ENCODE data around the gene KRTAP10-5. TPM values are rescaled to one million over a fixed set of nuclear protein-coding genes. Genes with fewer than 3 reads are reported as not detected.

The KRTAP10-5 gene
- total and polyA plus RNA-seq, 9 of the 15 experiments (the other 6 are each of a cell fraction or from before 2014, with no cell fraction given) = not detected

- BruUV-seq (replicated peaks) = no TSS peak
- WGBS (ENCODE audit: insufficient coverage, low coverage, missing lambda C conversion rate) = 46% methylated on average over 35 of the region's 37 CpGs
- DNase-seq (ENCODE audit: extremely low read depth in 1 of 4, low spot score in 3 of 4) = no peak
These were observed 47.1 kb downstream of the KRTAP10-5 start for GRCh38 chr21:44533121-44533890.

More at GRCh38 chr21:44533121-44533890, 47.1 kb downstream of the KRTAP10-5 start:
- H3K9me3 ChIP-seq (replicated peaks; ENCODE audit: control insufficient read depth, insufficient read depth, low read depth, low read length) = no peaks in the 10 kb centered on the region; the same call in 1 of the 2 replicates
- intact Hi-C loops (cut with micrococcal nuclease) (no loop called here), in situ Hi-C loops (cut with MboI) (no loop called here)
- peaks cover 36 to 58% of the 10 kb centered on the region in 2 experiments for H3K27me3 ChIP-seq (ENCODE audit: control insufficient read depth in 2 of 2, insufficient read depth in 2 of 2, low read length in 2 of 2)
- ChIA-PET CTCF (ENCODE audit: low intra/inter-chr PET ratio) (no interaction called here), POLR2A (interaction anchor here (0.6 kb wide), 1 partner anchor 19 kb away, joined by 3 read pairs; no protein-coding TSS in a partner anchor)
- ATAC-seq (no peak), FAIRE-seq (no peak)
- no peaks in the 10 kb centered on the region for H3K9me1 ChIP-seq (ENCODE audit: control insufficient read depth, insufficient read depth, low read length)
- no peaks in the 10 kb centered on the region for H3K79me2 ChIP-seq (ENCODE audit: control insufficient read depth, insufficient read depth, low read length)
- no peak overlapping the region for H2AFZ ChIP-seq (ENCODE audit: low read depth, low read length)
- no peak for TF ChIP-seq ZNF76 (CRISPR knock-in tag; IDR thresholded peaks at IDR 0.05; ENCODE audit: borderline replicate concordance)
- no peak for TF ChIP-seq RBM14 (IDR thresholded peaks at IDR 0.05; ENCODE audit: borderline replicate concordance, insufficient read depth, low read depth, low read length)
- no peak for TF ChIP-seq EWSR1 (IDR thresholded peaks at IDR 0.05; ENCODE audit: borderline replicate concordance, low read depth, partially characterized antibody)
- TF ChIP-seq ZNF316 (IDR thresholded peaks at IDR 0.05) = no peak
- TF ChIP-seq NCOA4 (IDR thresholded peaks at IDR 0.05; ENCODE audit: partially characterized antibody) = no peak
- no peak for TF ChIP-seq POLR2H (tag; IDR thresholded peaks at IDR 0.05; ENCODE audit: low read depth)
- no peak for TF ChIP-seq GATA2 (CRISPR knock-in tag; IDR thresholded peaks at IDR 0.05)
- TF ChIP-seq, protein P1, sequence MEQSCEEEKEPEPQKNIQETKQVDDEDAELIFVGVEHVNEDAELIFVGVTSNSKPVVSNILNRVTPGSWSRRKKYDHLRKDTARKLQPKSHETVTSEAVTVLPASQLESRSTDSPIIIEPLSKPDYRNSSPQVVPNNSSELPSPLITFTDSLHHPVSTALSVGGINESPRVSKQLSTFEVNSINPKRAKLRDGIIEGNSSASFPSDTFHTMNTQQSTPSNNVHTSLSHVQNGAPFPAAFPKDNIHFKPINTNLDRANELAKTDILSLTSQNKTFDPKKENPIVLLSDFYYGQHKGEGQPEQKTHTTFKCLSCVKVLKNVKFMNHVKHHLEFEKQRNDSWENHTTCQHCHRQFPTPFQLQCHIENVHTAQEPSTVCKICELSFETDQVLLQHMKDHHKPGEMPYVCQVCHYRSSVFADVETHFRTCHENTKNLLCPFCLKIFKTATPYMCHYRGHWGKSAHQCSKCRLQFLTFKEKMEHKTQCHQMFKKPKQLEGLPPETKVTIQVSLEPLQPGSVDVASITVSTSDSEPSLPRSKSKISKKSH (CRISPR knock-in tag; IDR thresholded peaks at IDR 0.05) = no peak
- TF ChIP-seq SREBF2 (CRISPR knock-in tag; IDR thresholded peaks at IDR 0.05) = no peak
- TF ChIP-seq HMGN3 (IDR thresholded peaks at IDR 0.05; ENCODE audit: borderline replicate concordance, extremely low read depth, insufficient read length, low read depth, low read length) = no peak
- TF ChIP-seq SNRNP70 (optimal IDR thresholded peaks at IDR 0.05; ENCODE audit: low read depth, low read length) = no peak
- TF ChIP-seq POLR3A (IDR thresholded peaks at IDR 0.05; ENCODE audit: borderline replicate concordance, extremely low read depth, insufficient read depth, insufficient read length) = no peak
- no peak for TF ChIP-seq ZBTB43 (CRISPR knock-in tag; IDR thresholded peaks at IDR 0.05)
- TF ChIP-seq ILK (tag; IDR thresholded peaks at IDR 0.05; ENCODE audit: borderline replicate concordance, low read depth) = no peak
- TF ChIP-seq TCF7L2 (IDR thresholded peaks at IDR 0.05; ENCODE audit: low read depth, low read length) = no peak
- H4K20me1 ChIP-seq (replicated peaks; ENCODE audit: control insufficient read depth, insufficient read depth, low read length) = peaks cover 11% of the 10 kb centered on the region; the same call in 1 of the 2 replicates
- H3K4me1 ChIP-seq (replicated peaks in 1 of 2; ENCODE audit: control insufficient read depth in 2 of 2, insufficient read depth in 2 of 2, low read length in 2 of 2) = peaks cover 0 to 21% of the 10 kb centered on the region in 2 experiments; a peak in 2 of 5 replicates
- no peak overlapping the region for H3K4me3 ChIP-seq
- no peaks in the 10 kb centered on the region for H3K36me3 ChIP-seq (ENCODE audit: control insufficient read depth, insufficient read depth, low read length)
- H3K9ac ChIP-seq (ENCODE audit: insufficient read depth in 1 of 2, low read depth in 2 of 2, low read length in 2 of 2) = no peak overlapping the region
- H3K27ac ChIP-seq (ENCODE audit: extremely low read depth, low read depth, low read length) = no peak overlapping the region
- no peak overlapping the region for H3K4me2 ChIP-seq (ENCODE audit: insufficient read depth, low read length)
